ENCODE data around the gene CIAPIN1. TPM values are rescaled to one million over a fixed set of nuclear protein-coding genes. Genes with fewer than 3 reads are reported as not detected.

Gene CIAPIN1
- total RNA-seq, 1 experiment from 2014 or later, result 68.5 TPM

- ChIA-PET RAD21 (ENCODE audit: low non-redundant PET in 1 of 2, low total read pairs in 2 of 2, uncharacterized antibody in 2 of 2, unreplicated experiment in 2 of 2) (interaction anchor here in 1 of 2 experiments (1.7 kb wide), 1 partner anchor 119 kb away, joined by 6 read pairs; no protein-coding TSS in a partner anchor), POLR2A (interaction anchor here (1.4 to 3.8 kb wide), 3 partner anchors 28 to 119 kb away, joined by 4 to 17 read pairs (median 5); partner anchors contain the start of genes CIAPIN1 and COQ9)
- no peak for ATAC-seq
Measured at GRCh38 chr16:57419506-57419905, 27.7 kb downstream of the CIAPIN1 start.

DNA sequence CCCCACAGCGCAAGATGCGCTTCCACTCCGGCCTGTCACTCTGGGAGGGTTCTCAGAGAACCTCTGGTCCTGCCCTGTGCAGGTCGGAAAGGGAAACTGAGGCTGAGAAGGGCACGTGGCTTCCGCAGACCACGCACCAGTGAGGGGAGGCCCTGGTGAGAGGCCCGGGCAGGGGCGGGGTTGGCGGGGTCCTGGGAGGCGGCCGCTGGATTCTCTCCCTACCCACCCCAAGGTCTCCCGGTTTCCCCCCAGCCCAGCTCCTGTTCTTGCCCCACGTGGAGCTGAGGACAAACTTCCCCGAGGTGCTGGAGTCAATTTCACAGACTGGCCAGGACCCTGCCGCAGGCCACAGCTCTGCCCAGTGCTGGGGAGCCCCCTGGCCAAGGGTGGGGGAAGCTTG is 31.1 kb downstream of the CIAPIN1 start:
- ChIA-PET CTCF (interaction anchor here (1.6 to 4.1 kb wide), 3 partner anchors 12 to 114 kb away, joined by 6 to 126 read pairs (median 7); partner anchors contain the start of gene CCL17), POLR2A (interaction anchor here (3.8 kb wide), 1 partner anchor 115 kb away, joined by 17 read pairs; no protein-coding TSS in a partner anchor), RAD21 (ENCODE audit: low non-redundant PET in 1 of 2, low total read pairs in 2 of 2, uncharacterized antibody in 2 of 2, unreplicated experiment in 2 of 2) (interaction anchor here in 1 of 2 experiments (0.6 to 1.9 kb wide), 2 partner anchors 114 to 539 kb away, joined by 4 to 5 read pairs; no protein-coding TSS in a partner anchor)
- no peak overlapping the region for H3K4me3 ChIP-seq (replicated peaks in 1 of 2; ENCODE audit: low read depth in 1 of 2, low read length in 2 of 2)
- H3K9ac ChIP-seq (ENCODE audit: low read length), result no peak overlapping the region
- peaks cover 16 to 32% of the 10 kb centered on the region in 2 experiments; a peak in 3 of 4 replicates for H3K4me1 ChIP-seq (ENCODE audit: control insufficient read depth in 1 of 2, insufficient read depth in 2 of 2, low read length in 2 of 2)
- H2AFZ ChIP-seq (ENCODE audit: low read depth, low read length, poor library complexity, severe bottlenecking), result no peak overlapping the region
- no peaks in the 10 kb centered on the region for H4K20me1 ChIP-seq (ENCODE audit: insufficient read depth)
- DNase-seq (ENCODE audit: low read depth, low spot score), result no peak
- no peak overlapping the region; the same call in 1 of the 2 replicates for H3K27ac ChIP-seq (ENCODE audit: low read depth, low read length)
- intact Hi-C loops (cut with micrococcal nuclease), result no loop called here
- no peaks in the 10 kb centered on the region for H3K36me3 ChIP-seq (ENCODE audit: control insufficient read depth in 1 of 2, insufficient read depth in 2 of 2, low read length in 2 of 2)
- no peaks in the 10 kb centered on the region for H3K27me3 ChIP-seq (ENCODE audit: insufficient read depth, low read length)
- ATAC-seq, result no peak
- BruUV-seq (replicated peaks), result no TSS peak
- no peaks in the 10 kb centered on the region for H3K9me3 ChIP-seq (ENCODE audit: control insufficient read depth in 1 of 2, insufficient read depth in 1 of 2, low read depth in 1 of 2, low read length in 2 of 2)
- H3K4me2 ChIP-seq (ENCODE audit: low read length), result no peak overlapping the region
- H3K79me2 ChIP-seq (ENCODE audit: insufficient read depth, low read length), result no peaks in the 10 kb centered on the region
- no peaks in the 10 kb centered on the region for H3K9me2 ChIP-seq (ENCODE audit: insufficient read depth)
- TF ChIP-seq ZBTB33 (IDR thresholded peaks at IDR 0.05; ENCODE audit: extremely low read depth, insufficient replicate concordance, low read length) (no peak), MAX (IDR thresholded peaks at IDR 0.05) (no peak), YY1 (IDR thresholded peaks at IDR 0.05; ENCODE audit: extremely low read depth, insufficient replicate concordance, low read depth, low read length) (no peak), JUND (IDR thresholded peaks at IDR 0.05) (no peak), SP1 (IDR thresholded peaks at IDR 0.05; ENCODE audit: low read depth) (no peak), POLR2A (IDR thresholded peaks at IDR 0.05; ENCODE audit: borderline replicate concordance, extremely low read depth, insufficient read depth, insufficient read length) (no peak), ATF3 (IDR thresholded peaks at IDR 0.05) (no peak)
- TF ChIP-seq, protein P1, sequence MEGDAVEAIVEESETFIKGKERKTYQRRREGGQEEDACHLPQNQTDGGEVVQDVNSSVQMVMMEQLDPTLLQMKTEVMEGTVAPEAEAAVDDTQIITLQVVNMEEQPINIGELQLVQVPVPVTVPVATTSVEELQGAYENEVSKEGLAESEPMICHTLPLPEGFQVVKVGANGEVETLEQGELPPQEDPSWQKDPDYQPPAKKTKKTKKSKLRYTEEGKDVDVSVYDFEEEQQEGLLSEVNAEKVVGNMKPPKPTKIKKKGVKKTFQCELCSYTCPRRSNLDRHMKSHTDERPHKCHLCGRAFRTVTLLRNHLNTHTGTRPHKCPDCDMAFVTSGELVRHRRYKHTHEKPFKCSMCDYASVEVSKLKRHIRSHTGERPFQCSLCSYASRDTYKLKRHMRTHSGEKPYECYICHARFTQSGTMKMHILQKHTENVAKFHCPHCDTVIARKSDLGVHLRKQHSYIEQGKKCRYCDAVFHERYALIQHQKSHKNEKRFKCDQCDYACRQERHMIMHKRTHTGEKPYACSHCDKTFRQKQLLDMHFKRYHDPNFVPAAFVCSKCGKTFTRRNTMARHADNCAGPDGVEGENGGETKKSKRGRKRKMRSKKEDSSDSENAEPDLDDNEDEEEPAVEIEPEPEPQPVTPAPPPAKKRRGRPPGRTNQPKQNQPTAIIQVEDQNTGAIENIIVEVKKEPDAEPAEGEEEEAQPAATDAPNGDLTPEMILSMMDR (IDR thresholded peaks at IDR 0.05 in 2 of 3, conservative IDR thresholded peaks at IDR 0.05 in 1 of 3; ENCODE audit: borderline replicate concordance in 1 of 3, insufficient read depth in 1 of 3, low read depth in 2 of 3, low read length in 2 of 3), result no peak

More at GRCh38 chr16:57419506-57419905, 27.7 kb downstream of the CIAPIN1 start:
- H3K4me3 ChIP-seq (replicated peaks in 1 of 2; ENCODE audit: low read depth in 1 of 2, low read length in 2 of 2), result no peak overlapping the region
- no peak for DNase-seq (ENCODE audit: low read depth, low spot score)
- no peaks in the 10 kb centered on the region for H3K9me3 ChIP-seq (ENCODE audit: control insufficient read depth in 1 of 2, insufficient read depth in 1 of 2, low read depth in 1 of 2, low read length in 2 of 2)
- CTCF ChIA-PET, result interaction anchor here (1.1 to 4.1 kb wide), 7 partner anchors 10 to 118 kb away, joined by 3 to 126 read pairs (median 6); partner anchors contain the start of gene POLR2C
- H3K9me2 ChIP-seq (ENCODE audit: insufficient read depth), result no peaks in the 10 kb centered on the region
- TF ChIP-seq CEBPB (IDR thresholded peaks at IDR 0.05; ENCODE audit: low read depth), result no peak
- TF ChIP-seq, protein P1 (IDR thresholded peaks at IDR 0.05 in 2 of 3, conservative IDR thresholded peaks at IDR 0.05 in 1 of 3; ENCODE audit: borderline replicate concordance in 1 of 3, insufficient read depth in 1 of 3, low read depth in 2 of 3, low read length in 2 of 3), result 0 out of 6 replicates have a peak, but pooled peaks of 1 of the 3 experiments have one; percentile 19
- H2AFZ ChIP-seq (ENCODE audit: low read depth, low read length, poor library complexity, severe bottlenecking), result no peak overlapping the region
- peak overlapping the region; percentile 16; the same call in 1 of the 2 replicates for H3K27ac ChIP-seq (ENCODE audit: low read depth, low read length)
- H3K36me3 ChIP-seq (ENCODE audit: control insufficient read depth in 1 of 2, insufficient read depth in 2 of 2, low read length in 2 of 2), result no peaks in the 10 kb centered on the region
- BruUV-seq (replicated peaks), result no TSS peak
- no peaks in the 10 kb centered on the region for H3K79me2 ChIP-seq (ENCODE audit: insufficient read depth, low read length)
- H3K9ac ChIP-seq (ENCODE audit: low read length), result no peak overlapping the region
- no peaks in the 10 kb centered on the region for H4K20me1 ChIP-seq (ENCODE audit: insufficient read depth)
- intact Hi-C loops (cut with micrococcal nuclease), result loop anchor here (1.0 kb wide), 1 partner anchor 100 kb away; no protein-coding TSS in a partner anchor
- H3K4me1 ChIP-seq (ENCODE audit: control insufficient read depth in 1 of 2, insufficient read depth in 2 of 2, low read length in 2 of 2), result peaks cover 16 to 32% of the 10 kb centered on the region in 2 experiments; a peak in 3 of 4 replicates
- no peaks in the 10 kb centered on the region for H3K27me3 ChIP-seq (ENCODE audit: insufficient read depth, low read length)
- H3K4me2 ChIP-seq (ENCODE audit: low read length), result no peak overlapping the region
